Measurements from ENCODE around the gene TSNAX. TPM values are rescaled to one million over a fixed set of nuclear protein-coding genes. Genes with fewer than 3 reads are reported as not detected.

Gene TSNAX
- polyA plus RNA-seq, 1 donor (not counting 4 experiments of a cell fraction or from before 2014, with no cell fraction given), result 32.6 TPM

- FAIRE-seq, result no peak
- H3K9me1 ChIP-seq (ENCODE audit: control insufficient read depth, extremely low read depth, insufficient read depth, low read length), result no peaks in the 10 kb centered on the region
- no peak overlapping the region for H3K4me3 ChIP-seq (ENCODE audit: control insufficient read depth in 2 of 3, extremely low read depth in 1 of 3, insufficient read depth in 2 of 3, low read depth in 1 of 3, low read length in 3 of 3)
- H3K9ac ChIP-seq (ENCODE audit: control insufficient read depth, extremely low read depth, insufficient read depth, low read length), result no peak overlapping the region
- H3K4me2 ChIP-seq (ENCODE audit: control insufficient read depth, extremely low read depth, insufficient read depth, low read depth, low read length), result no peak overlapping the region
- dilution Hi-C loops (cut with MboI; ENCODE audit: extremely low pct_ligation_motif_present, low sequenced_read_pairs), result no loop called here
- DNase-seq (ENCODE audit: low read depth, low spot score), result no peak
- no peaks in the 10 kb centered on the region for H3K4me1 ChIP-seq (ENCODE audit: control insufficient read depth, extremely low read depth, insufficient read depth, low read length)
- H2AFZ ChIP-seq (ENCODE audit: control insufficient read depth, low read length), result no peak overlapping the region
- peaks cover 7 to 8% of the 10 kb centered on the region in 2 experiments for H3K36me3 ChIP-seq (ENCODE audit: control insufficient read depth in 2 of 2, extremely low read depth in 1 of 2, insufficient read depth in 2 of 2, low read length in 2 of 2)
- peaks cover 6% of the 10 kb centered on the region for H3K79me2 ChIP-seq (ENCODE audit: control insufficient read depth, insufficient read depth, low read length)
- no peak overlapping the region for H3K27ac ChIP-seq (ENCODE audit: control insufficient read depth, insufficient read depth, low read length)
- no peaks in the 10 kb centered on the region for H3K27me3 ChIP-seq (ENCODE audit: control insufficient read depth, extremely low read depth, insufficient read depth, low read length)
- H4K20me1 ChIP-seq (ENCODE audit: control insufficient read depth, extremely low read depth, insufficient read depth, low read length), result no peaks in the 10 kb centered on the region
- H3K9me3 ChIP-seq (ENCODE audit: control insufficient read depth, low read depth, low read length), result no peaks in the 10 kb centered on the region
- TF ChIP-seq EZH2 (IDR thresholded peaks at IDR 0.05; ENCODE audit: low read length), result no peak
- TF ChIP-seq, protein P1, sequence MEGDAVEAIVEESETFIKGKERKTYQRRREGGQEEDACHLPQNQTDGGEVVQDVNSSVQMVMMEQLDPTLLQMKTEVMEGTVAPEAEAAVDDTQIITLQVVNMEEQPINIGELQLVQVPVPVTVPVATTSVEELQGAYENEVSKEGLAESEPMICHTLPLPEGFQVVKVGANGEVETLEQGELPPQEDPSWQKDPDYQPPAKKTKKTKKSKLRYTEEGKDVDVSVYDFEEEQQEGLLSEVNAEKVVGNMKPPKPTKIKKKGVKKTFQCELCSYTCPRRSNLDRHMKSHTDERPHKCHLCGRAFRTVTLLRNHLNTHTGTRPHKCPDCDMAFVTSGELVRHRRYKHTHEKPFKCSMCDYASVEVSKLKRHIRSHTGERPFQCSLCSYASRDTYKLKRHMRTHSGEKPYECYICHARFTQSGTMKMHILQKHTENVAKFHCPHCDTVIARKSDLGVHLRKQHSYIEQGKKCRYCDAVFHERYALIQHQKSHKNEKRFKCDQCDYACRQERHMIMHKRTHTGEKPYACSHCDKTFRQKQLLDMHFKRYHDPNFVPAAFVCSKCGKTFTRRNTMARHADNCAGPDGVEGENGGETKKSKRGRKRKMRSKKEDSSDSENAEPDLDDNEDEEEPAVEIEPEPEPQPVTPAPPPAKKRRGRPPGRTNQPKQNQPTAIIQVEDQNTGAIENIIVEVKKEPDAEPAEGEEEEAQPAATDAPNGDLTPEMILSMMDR (optimal IDR thresholded peaks at IDR 0.05 in 1 of 3, IDR thresholded peaks at IDR 0.05 in 1 of 3, conservative IDR thresholded peaks at IDR 0.05 in 1 of 3; ENCODE audit: extremely low read depth in 1 of 3, insufficient read depth in 2 of 3, low read length in 3 of 3), result no peak
These were observed 16.6 kb downstream of the TSNAX start for GRCh38 chr1:231544943-231545592.

GRCh38 chr1:231546693-231547092, 18.2 kb downstream of the TSNAX start:
- H3K27ac ChIP-seq (ENCODE audit: control insufficient read depth, insufficient read depth, low read length), result no peak overlapping the region
- TF ChIP-seq, protein P1 (optimal IDR thresholded peaks at IDR 0.05 in 1 of 3, IDR thresholded peaks at IDR 0.05 in 1 of 3, conservative IDR thresholded peaks at IDR 0.05 in 1 of 3; ENCODE audit: extremely low read depth in 1 of 3, insufficient read depth in 2 of 3, low read length in 3 of 3), result no peak
- no peak for TF ChIP-seq EZH2 (IDR thresholded peaks at IDR 0.05; ENCODE audit: low read length)
- H3K9ac ChIP-seq (ENCODE audit: control insufficient read depth, extremely low read depth, insufficient read depth, low read length), result no peak overlapping the region
- peaks cover 2% of the 10 kb centered on the region for H3K79me2 ChIP-seq (ENCODE audit: control insufficient read depth, insufficient read depth, low read length)
- DNase-seq (ENCODE audit: low read depth, low spot score), result no peak
- H3K4me1 ChIP-seq (ENCODE audit: control insufficient read depth, extremely low read depth, insufficient read depth, low read length), result no peaks in the 10 kb centered on the region
- no peak overlapping the region for H3K4me2 ChIP-seq (ENCODE audit: control insufficient read depth, extremely low read depth, insufficient read depth, low read depth, low read length)
- no peaks in the 10 kb centered on the region for H3K9me3 ChIP-seq (ENCODE audit: control insufficient read depth, low read depth, low read length)
- peaks cover 6 to 10% of the 10 kb centered on the region in 2 experiments for H3K36me3 ChIP-seq (ENCODE audit: control insufficient read depth in 2 of 2, extremely low read depth in 1 of 2, insufficient read depth in 2 of 2, low read length in 2 of 2)
- no peak overlapping the region for H3K4me3 ChIP-seq (ENCODE audit: control insufficient read depth in 2 of 3, extremely low read depth in 1 of 3, insufficient read depth in 2 of 3, low read depth in 1 of 3, low read length in 3 of 3)
- H2AFZ ChIP-seq (ENCODE audit: control insufficient read depth, low read length), result no peak overlapping the region
- dilution Hi-C loops (cut with MboI; ENCODE audit: extremely low pct_ligation_motif_present, low sequenced_read_pairs), result no loop called here
- FAIRE-seq, result no peak
- no peaks in the 10 kb centered on the region for H4K20me1 ChIP-seq (ENCODE audit: control insufficient read depth, extremely low read depth, insufficient read depth, low read length)
- H3K27me3 ChIP-seq (ENCODE audit: control insufficient read depth, extremely low read depth, insufficient read depth, low read length), result no peaks in the 10 kb centered on the region
- no peaks in the 10 kb centered on the region for H3K9me1 ChIP-seq (ENCODE audit: control insufficient read depth, extremely low read depth, insufficient read depth, low read length)
